Astrocyte (in vitro differentiated cells and primary cell): ENCODE measurements around the gene NTSR1.

Source experiments
- CTCF ChIP-seq: IDR thresholded peaks from 2 replicates; pipeline ENCODE4 v1.5.1; 2011; ENCODE audit warnings: low read depth, mild to moderate bottlenecking, inconsistent platforms, low read length, moderate library complexity; ENCODE audit not compliant: insufficient read depth
- EZH2 ChIP-seq: IDR thresholded peaks from 2 replicates; pipeline ENCODE4 v1.6.1; 2012; ENCODE audit warnings: mild to moderate bottlenecking, low read length, inconsistent platforms; ENCODE audit not compliant: insufficient read depth

- TF ChIP-seq EZH2 (no peak), CTCF (no peak)
These were observed 34.3 kb upstream of the NTSR1 start for GRCh38 chr20:62674370-62674769.
